Psoas muscle (tissue), 8 donors: ENCODE results near the gene NHLRC2. TPM values are rescaled to one million over a fixed set of nuclear protein-coding genes. Genes with fewer than 3 reads are reported as not detected.

Experiments used
- ATAC-seq, 4 donors: fragments of 200-7000 bp; cut with Tn5 transposase; one replicate each; pipeline ENCODE4 v1.9.1; 2020; ENCODE audit warnings: moderate library complexity in 3 of 4, mild to moderate bottlenecking in 2 of 4
- DNase-seq, 2 donors: peaks; one replicate each; pipeline ENCODE4 v3.0.0-alpha.2; 2020
- H3K27ac ChIP-seq: fragments of 200-600 bp; one replicate; pipeline ENCODE4 v1.8.0; 2022
- H3K27me3 ChIP-seq, 3 donors: fragments of 200-600 bp in 1 of 3; one replicate each; pipeline versions ENCODE4 v1.6.1 to v1.8.0; 2013 to 2022; ENCODE audit warnings: low read length in 2 of 3, mild to moderate bottlenecking in 2 of 3, moderate library complexity in 1 of 3; ENCODE audit not compliant: insufficient read depth in 3 of 3
- H3K36me3 ChIP-seq, 2 donors: fragments of 200-600 bp in 1 of 2; one replicate each; pipeline versions ENCODE4 v1.6.1 to v1.8.0; 2013 to 2022; ENCODE audit warnings: low read depth in 1 of 2, mild to moderate bottlenecking in 1 of 2, moderate library complexity in 1 of 2; ENCODE audit not compliant: insufficient read depth in 1 of 2
- H3K4me1 ChIP-seq: fragments of 200-600 bp; one replicate; pipeline ENCODE4 v1.8.0; 2022
- H3K4me3 ChIP-seq: fragments of 200-600 bp; one replicate; pipeline ENCODE4 v1.8.0; 2022; ENCODE audit warnings: mild to moderate bottlenecking
- H3K9me3 ChIP-seq: fragments of 200-600 bp; one replicate; pipeline ENCODE4 v1.8.0; 2022
- CTCF ChIP-seq: fragments of 200-600 bp; IDR thresholded peaks from one replicate; pipeline ENCODE4 v1.8.0; 2022; ENCODE audit warnings: antibody characterized with exemption
- WGBS, 3 donors: extraction: QIAGEN DNeasy Blood & Tissue Kit; methylation state at CpG; one replicate each; pipeline versions ENCODE4 v1.1.6 to v1.1.7; 2013; 5-methylcytosine and 5-hydroxymethylcytosine counted together
- intact Hi-C, 2 donors: fragments of 100-400 bp; cut with DNase I; formaldehyde crosslinking; loops; one replicate each; pipeline versions ENCODE4 v1.11.0 to v1.14.2; 2022
- polyA plus RNA-seq, 3 donors: library from polyadenylated mRNA; stranded (reverse); fragments of 200-250 nt; gene quantifications; one replicate each; pipeline ENCODE4 v1.2.3, GENCODE V29; 2013
- total RNA-seq, 4 donors: library from RNA; stranded (reverse); fragmentation: NEBNext Ultra II Directional in 2 of 4; extraction: Animal tissue kit (Norgen Biotek cat#: 25700) in 2 of 4; gene quantifications; one replicate each; pipeline versions ENCODE4 v1.2.1 to v1.2.4, GENCODE V29; 2021 to 2023
- donor health status: healthy with polysubstance abuse.
- donor health status: DM: no; HTN: no; CAD: no; lungs with moderate emphysema.
- donor health status: Bipolar disorder and iron deficiency.
- donor health status: healthy.
- donor health status: DM: yes; HTN: yes; CAD: no.
- donor health status: DM: no; HTN: no; CAD: no.
- donor health status: DM: no; HTN: no; CAD: no.
- donor health status: DM: yes; HTN: yes; CAD: no.

Gene NHLRC2
- total and polyA plus RNA-seq, 7 donors = 3.8 to 30.0 (median 24.6) TPM

GRCh38 chr10:113932854-113933253, 78.4 kb downstream of the NHLRC2 start:
- no peaks in the 10 kb centered on the region for H3K27me3 ChIP-seq
- no peak overlapping the region for H3K27ac ChIP-seq
- ATAC-seq = no peak
- no peaks in the 10 kb centered on the region for H3K4me1 ChIP-seq
- TF ChIP-seq CTCF = no peak
- no peaks in the 10 kb centered on the region for H3K36me3 ChIP-seq
- H3K4me3 ChIP-seq = no peak overlapping the region
- DNase-seq = no peak
- intact Hi-C loops = no loop called here
- no peaks in the 10 kb centered on the region for H3K9me3 ChIP-seq
- WGBS, 3 donors = 71 to 97% (median 95%) methylated on average over 1 of the region's 1 CpG

GRCh38 chr10:113933894-113934532, 79.6 kb downstream of the NHLRC2 start:
- WGBS, 3 donors = 74 to 76% (median 76%) methylated on average over 8 of the region's 8 CpGs
- Histone ChIP-seq H3K9me3 (no peaks in the 10 kb centered on the region), H3K27ac (no peak overlapping the region), H3K36me3 (no peaks in the 10 kb centered on the region), H3K4me3 (no peak overlapping the region), H3K27me3 (no peaks in the 10 kb centered on the region), H3K4me1 (no peaks in the 10 kb centered on the region)
- ATAC-seq (no peak), DNase-seq (no peak)
- intact Hi-C loops = no loop called here
- TF ChIP-seq CTCF = no peak

GRCh38 chr10:113937258-113937657, 82.8 kb downstream of the NHLRC2 start:
- no peak for ATAC-seq
- intact Hi-C loops = no loop called here
- Histone ChIP-seq H3K36me3 (no peaks in the 10 kb centered on the region), H3K27ac (no peak overlapping the region), H3K4me1 (no peaks in the 10 kb centered on the region), H3K9me3 (no peaks in the 10 kb centered on the region), H3K27me3 (no peaks in the 10 kb centered on the region), H3K4me3 (no peak overlapping the region)
- no peak for DNase-seq
- TF ChIP-seq CTCF = no peak

- Histone ChIP-seq H3K27ac (no peak overlapping the region), H3K36me3 (no peaks in the 10 kb centered on the region), H3K4me3 (no peak overlapping the region), H3K27me3 (no peaks in the 10 kb centered on the region), H3K9me3 (no peaks in the 10 kb centered on the region), H3K4me1 (no peaks in the 10 kb centered on the region)
- WGBS, 3 donors = 61 to 66% (median 61%) methylated on average over 7 of the region's 7 CpGs
- TF ChIP-seq CTCF = no peak
- DNase-seq (no peak), ATAC-seq (no peak)
- intact Hi-C loops = no loop called here
Observed at GRCh38 chr10:113937756-113938155, 83.3 kb downstream of the NHLRC2 start.

GRCh38 chr10:113939212-113939860, 84.9 kb downstream of the NHLRC2 start:
- Histone ChIP-seq H3K4me3 (no peak overlapping the region), H3K4me1 (no peaks in the 10 kb centered on the region), H3K27ac (no peak overlapping the region), H3K36me3 (no peaks in the 10 kb centered on the region), H3K9me3 (no peaks in the 10 kb centered on the region), H3K27me3 (no peaks in the 10 kb centered on the region)
- TF ChIP-seq CTCF = no peak
- 79 to 82% (median 80%) methylated on average over 7 of the region's 7 CpGs for WGBS, 3 donors
- intact Hi-C loops = no loop called here
- DNase-seq (no peak), ATAC-seq (no peak)
